OCI-LY1 (cell line): ENCODE measurements around the gene CREG1.

ENCODE experiments used
- EZH2 ChIP-seq: fragments of 200-600 bp; sonication (generic), shearing (Covaris generic); IDR thresholded peaks from 2 replicates; pipeline ENCODE4 v1.8.0; 2017; ENCODE audit warnings: borderline replicate concordance, mixed run types, mild to moderate bottlenecking, antibody characterized with exemption, low read length, moderate library complexity, mixed read lengths
- TF ChIP-seq, protein P1 (sequence below): fragments of 200-600 bp; sonication (generic), shearing (Covaris generic); IDR thresholded peaks from 2 replicates; pipeline ENCODE4 v1.5.1; 2017; ENCODE audit warnings: mild to moderate bottlenecking, antibody characterized with exemption, low read length, moderate library complexity, mixed read lengths

DNA sequence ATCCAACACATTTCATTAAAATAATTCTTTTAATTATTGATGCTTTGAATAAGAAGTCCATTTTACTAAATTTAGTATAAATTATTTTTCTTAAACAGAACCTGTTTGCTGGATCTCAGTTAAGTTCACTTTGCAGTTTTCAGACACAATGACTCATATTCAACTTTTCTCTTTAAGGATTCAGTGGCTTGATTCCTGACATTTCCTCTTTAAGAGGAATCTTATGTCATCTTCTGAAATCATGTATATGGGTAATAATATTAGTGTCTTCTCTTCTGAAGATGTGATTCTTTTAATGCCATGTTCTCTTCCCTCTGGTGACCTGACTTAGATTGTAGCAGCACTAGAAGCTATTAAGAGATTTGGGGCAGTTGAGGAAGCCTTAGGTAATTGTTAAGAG lies 12.6 kb downstream of the CREG1 start:
- TF ChIP-seq, protein P1, sequence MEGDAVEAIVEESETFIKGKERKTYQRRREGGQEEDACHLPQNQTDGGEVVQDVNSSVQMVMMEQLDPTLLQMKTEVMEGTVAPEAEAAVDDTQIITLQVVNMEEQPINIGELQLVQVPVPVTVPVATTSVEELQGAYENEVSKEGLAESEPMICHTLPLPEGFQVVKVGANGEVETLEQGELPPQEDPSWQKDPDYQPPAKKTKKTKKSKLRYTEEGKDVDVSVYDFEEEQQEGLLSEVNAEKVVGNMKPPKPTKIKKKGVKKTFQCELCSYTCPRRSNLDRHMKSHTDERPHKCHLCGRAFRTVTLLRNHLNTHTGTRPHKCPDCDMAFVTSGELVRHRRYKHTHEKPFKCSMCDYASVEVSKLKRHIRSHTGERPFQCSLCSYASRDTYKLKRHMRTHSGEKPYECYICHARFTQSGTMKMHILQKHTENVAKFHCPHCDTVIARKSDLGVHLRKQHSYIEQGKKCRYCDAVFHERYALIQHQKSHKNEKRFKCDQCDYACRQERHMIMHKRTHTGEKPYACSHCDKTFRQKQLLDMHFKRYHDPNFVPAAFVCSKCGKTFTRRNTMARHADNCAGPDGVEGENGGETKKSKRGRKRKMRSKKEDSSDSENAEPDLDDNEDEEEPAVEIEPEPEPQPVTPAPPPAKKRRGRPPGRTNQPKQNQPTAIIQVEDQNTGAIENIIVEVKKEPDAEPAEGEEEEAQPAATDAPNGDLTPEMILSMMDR, result no peak
- TF ChIP-seq EZH2, result no peak
